Neutrophil (primary cell): Measurements from ENCODE around the gene ASIC1.

ENCODE experiments used
- H3K27ac ChIP-seq: fragments of 200-600 bp; sonication (generic); 2 replicates; pipeline ENCODE4 v1.5.1; 2016; ENCODE audit warnings: mild to moderate bottlenecking, moderate library complexity
- H3K27me3 ChIP-seq: fragments of 200-600 bp; sonication (generic); 2 replicates; pipeline ENCODE4 v1.6.0; 2016; ENCODE audit warnings: mild to moderate bottlenecking
- H3K36me3 ChIP-seq: fragments of 200-600 bp; sonication (generic); 2 replicates; pipeline ENCODE4 v1.5.1; 2017
- H3K4me1 ChIP-seq, 2 experiments: fragments of 200-600 bp in 1 of 2; sonication (generic) in 1 of 2; 1 replicate in 1 of 2; 2 replicates in 1 of 2; pipeline versions ENCODE4 v1.5.1 to v1.6.1; 2013 to 2016; ENCODE audit warnings: low read depth in 1 of 2, low read length in 1 of 2, mild to moderate bottlenecking in 1 of 2, moderate library complexity in 1 of 2; ENCODE audit not compliant: control insufficient read depth in 1 of 2, insufficient read depth in 1 of 2
- H3K4me3 ChIP-seq, 2 experiments: fragments of 200-600 bp in 1 of 2; sonication (generic) in 1 of 2; 1 replicate in 1 of 2; 2 replicates in 1 of 2; pipeline ENCODE4 v1.5.1; 2013 to 2016; ENCODE audit warnings: low read depth in 1 of 2, low read length in 1 of 2, mild to moderate bottlenecking in 1 of 2, moderate library complexity in 1 of 2
- H3K9me3 ChIP-seq: fragments of 200-600 bp; sonication (generic); 2 replicates; pipeline ENCODE4 v1.5.1; 2016
- CTCF ChIP-seq: fragments of 200-600 bp; sonication (generic); IDR thresholded peaks from 2 replicates; pipeline ENCODE4 v1.5.1; 2016; ENCODE audit warnings: antibody characterized with exemption

Gene ASIC1

DNA sequence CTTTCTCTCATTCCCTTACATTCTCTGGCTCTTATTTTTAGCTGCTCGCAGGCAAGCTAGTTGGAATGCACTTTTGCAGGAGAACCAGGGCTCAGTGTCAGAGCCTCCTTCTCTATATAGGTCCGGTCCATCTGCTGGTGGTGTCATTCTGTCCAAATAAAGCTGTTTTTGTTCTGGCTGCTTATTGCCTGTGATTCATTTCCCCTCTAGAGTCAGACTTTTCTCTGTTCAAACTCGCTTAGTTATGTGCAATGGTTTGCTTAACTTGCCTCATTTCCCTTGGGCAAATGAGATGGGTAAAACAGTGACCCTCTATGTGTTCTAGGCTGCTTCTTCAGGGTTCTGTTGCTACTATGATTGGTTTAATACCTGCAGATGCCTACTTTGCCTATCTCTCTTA lies 30.6 kb downstream of the ASIC1 start:
- TF ChIP-seq CTCF = no peak
- H3K4me3 ChIP-seq = no peak overlapping the region
- peaks cover 13 to 20% of the 10 kb centered on the region in 2 experiments for H3K4me1 ChIP-seq
- H3K9me3 ChIP-seq = no peaks in the 10 kb centered on the region
- no peaks in the 10 kb centered on the region for H3K27me3 ChIP-seq
- H3K27ac ChIP-seq = peak overlapping the region; percentile 28
- H3K36me3 ChIP-seq = peaks cover 55% of the 10 kb centered on the region

GRCh38 chr12:50088577-50089335 lies 31.4 kb downstream of the ASIC1 start:
- peak overlapping the region; percentile 28 for H3K27ac ChIP-seq
- H3K27me3 ChIP-seq = no peaks in the 10 kb centered on the region
- H3K36me3 ChIP-seq = peaks cover 63% of the 10 kb centered on the region
- peaks cover 13 to 20% of the 10 kb centered on the region in 2 experiments for H3K4me1 ChIP-seq
- no peak overlapping the region for H3K4me3 ChIP-seq
- no peaks in the 10 kb centered on the region for H3K9me3 ChIP-seq
- peak; percentile 82 for TF ChIP-seq CTCF

GRCh38 chr12:50089730-50090129 lies 32.3 kb downstream of the ASIC1 start:
- no peak for TF ChIP-seq CTCF
- no peak overlapping the region for H3K27ac ChIP-seq
- H3K9me3 ChIP-seq = no peaks in the 10 kb centered on the region
- H3K27me3 ChIP-seq = no peaks in the 10 kb centered on the region
- no peak overlapping the region for H3K4me3 ChIP-seq
- H3K36me3 ChIP-seq = peaks cover 72% of the 10 kb centered on the region
- H3K4me1 ChIP-seq = peaks cover 9 to 15% of the 10 kb centered on the region in 2 experiments

DNA sequence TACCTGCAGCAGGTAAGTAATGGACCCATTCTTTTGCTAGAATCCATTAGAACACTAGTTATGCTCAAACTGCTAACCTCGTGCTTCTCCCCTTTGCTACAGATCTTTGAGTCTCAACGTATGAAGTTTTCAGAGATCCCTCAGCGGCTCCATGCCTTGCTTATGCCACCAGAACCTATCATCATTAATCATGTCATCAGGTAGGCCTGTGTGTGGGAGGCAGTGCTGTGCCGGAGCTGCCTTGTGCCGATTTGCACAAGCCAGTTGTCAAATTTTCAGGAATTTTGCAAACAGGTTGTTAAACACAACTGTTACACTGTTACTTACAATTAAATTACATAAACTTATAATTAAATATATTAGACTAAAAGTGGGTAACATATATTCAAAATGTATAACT lies 33.0 kb downstream of the ASIC1 start:
- Histone ChIP-seq H3K36me3 (peaks cover 79% of the 10 kb centered on the region), H3K4me1 (peaks cover 8 to 15% of the 10 kb centered on the region in 2 experiments), H3K27ac (no peak overlapping the region)

DNA sequence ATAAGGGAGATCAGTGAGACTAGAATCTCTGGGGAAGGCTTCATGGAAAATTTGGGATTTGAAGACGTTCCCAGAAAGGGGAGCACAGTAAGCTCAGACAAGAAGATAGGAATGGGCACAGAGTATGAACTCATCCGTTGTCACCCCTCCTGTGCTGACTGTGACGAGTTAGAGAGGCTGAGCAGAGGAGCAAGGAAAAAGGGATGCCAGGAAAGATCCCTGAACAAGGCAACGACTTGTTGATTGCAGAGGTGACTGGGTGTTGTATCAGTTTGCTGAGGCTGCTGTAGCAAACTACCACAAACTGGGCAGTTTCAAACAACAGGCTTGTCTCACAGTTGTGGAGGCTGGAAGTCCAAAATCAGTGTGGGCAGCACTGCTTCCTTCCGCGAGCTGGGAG lies 40.6 kb downstream of the ASIC1 start:
- peaks cover 95% of the 10 kb centered on the region for H3K36me3 ChIP-seq
- H3K9me3 ChIP-seq = no peaks in the 10 kb centered on the region
- H3K27ac ChIP-seq = peak overlapping the region; percentile 59
- no peak for TF ChIP-seq CTCF
- no peak overlapping the region for H3K4me3 ChIP-seq
- H3K4me1 ChIP-seq = peaks cover 19 to 22% of the 10 kb centered on the region in 2 experiments
- H3K27me3 ChIP-seq = no peaks in the 10 kb centered on the region

More for the DNA sequence above, 33.0 kb downstream of the ASIC1 start:
- Histone ChIP-seq H3K27me3 (no peaks in the 10 kb centered on the region), H3K9me3 (no peaks in the 10 kb centered on the region), H3K4me3 (no peak overlapping the region)
- no peak for TF ChIP-seq CTCF
